ENCODE data around the gene GPATCH4. TPM values are rescaled to one million over a fixed set of nuclear protein-coding genes. Genes with fewer than 3 reads are reported as not detected.
A peak's percentile ranks its signal among the peaks of the same experiment; 100 is the strongest.
"Not testable (repeated sequence)": the region's sequence is repeated elsewhere in the genome, so short reads cannot be mapped to it uniquely, and the experiment has no call there.

The GPATCH4 gene
- total RNA-seq, 1 donor from 2014 or later = 22.4 TPM

- ATAC-seq = no peak
- Histone ChIP-seq H3K9me3 (no peaks in the 10 kb centered on the region), H3K27ac (peak overlapping the region; percentile 85), H3K36me3 (peaks cover 41% of the 10 kb centered on the region), H3K4me1 (peaks cover 12% of the 10 kb centered on the region), H3K27me3 (no peaks in the 10 kb centered on the region), H3K4me3 (peak overlapping the region; percentile 91)
- DNase-seq = no peak
- TF ChIP-seq CTCF (IDR thresholded peaks at IDR 0.05) = no peak
- intact Hi-C loops (cut with DNase I) = no loop called here
Observed at GRCh38 chr1:156592158-156592909, 8.9 kb downstream of the GPATCH4 start.

GRCh38 chr1:156591432-156592157 is 9.7 kb downstream of the GPATCH4 start, which contains the start of gene NAXE:
TSS of gene NAXE (plus strand) at chr1:156591776. CDS start at chr1:156591805, 29 bp downstream.
- Histone ChIP-seq H3K4me3 (peak within 1 kb of the TSS; percentile 91), H3K27ac (peak within 1 kb of the TSS; percentile 85), H3K27me3 (no peaks in the 10 kb centered on the region), H3K4me1 (peaks cover 12% of the 10 kb centered on the region), H3K9me3 (no peaks in the 10 kb centered on the region), H3K36me3 (peaks cover 34% of the 10 kb centered on the region)
- DNase-seq (peak; percentile 89), ATAC-seq (peak; percentile 97)
- intact Hi-C loops (cut with DNase I) = no loop called here
- TF ChIP-seq CTCF (IDR thresholded peaks at IDR 0.05) = no peak

DNA sequence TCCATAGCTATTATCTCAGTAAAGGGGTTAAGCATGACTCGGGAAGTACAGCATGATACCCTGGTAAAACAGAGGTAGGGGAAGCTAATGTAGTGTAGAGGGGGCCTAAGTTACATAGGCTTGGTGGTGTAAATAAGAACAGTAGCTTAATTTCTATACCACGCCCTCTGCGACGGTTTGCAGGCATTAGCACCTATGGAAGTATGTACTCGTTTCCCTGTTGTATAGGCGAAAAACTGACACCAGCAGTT is 10.2 kb downstream of the GPATCH4 start:
- no peaks in the 10 kb centered on the region for H3K9me3 ChIP-seq
- intact Hi-C loops (cut with DNase I) = no loop called here
- no peak for TF ChIP-seq CTCF (IDR thresholded peaks at IDR 0.05)
- ATAC-seq (no peak), DNase-seq (no peak)
- H3K4me1 ChIP-seq = peaks cover 12% of the 10 kb centered on the region
- H3K27ac ChIP-seq = peak overlapping the region; percentile 85
- H3K36me3 ChIP-seq = peaks cover 29% of the 10 kb centered on the region
- H3K27me3 ChIP-seq = no peaks in the 10 kb centered on the region
- peak overlapping the region; percentile 91 for H3K4me3 ChIP-seq

GRCh38 chr1:156590326-156591180 is 10.7 kb downstream of the GPATCH4 start:
- DNase-seq (no peak), ATAC-seq (no peak)
- Histone ChIP-seq H3K27me3 (no peaks in the 10 kb centered on the region), H3K36me3 (peaks cover 25% of the 10 kb centered on the region), H3K4me1 (peaks cover 12% of the 10 kb centered on the region), H3K4me3 (no peak overlapping the region), H3K9me3 (no peaks in the 10 kb centered on the region), H3K27ac (peak overlapping the region; percentile 85)
- intact Hi-C loops (cut with DNase I) = no loop called here
- no peak for TF ChIP-seq CTCF (IDR thresholded peaks at IDR 0.05)

DNA sequence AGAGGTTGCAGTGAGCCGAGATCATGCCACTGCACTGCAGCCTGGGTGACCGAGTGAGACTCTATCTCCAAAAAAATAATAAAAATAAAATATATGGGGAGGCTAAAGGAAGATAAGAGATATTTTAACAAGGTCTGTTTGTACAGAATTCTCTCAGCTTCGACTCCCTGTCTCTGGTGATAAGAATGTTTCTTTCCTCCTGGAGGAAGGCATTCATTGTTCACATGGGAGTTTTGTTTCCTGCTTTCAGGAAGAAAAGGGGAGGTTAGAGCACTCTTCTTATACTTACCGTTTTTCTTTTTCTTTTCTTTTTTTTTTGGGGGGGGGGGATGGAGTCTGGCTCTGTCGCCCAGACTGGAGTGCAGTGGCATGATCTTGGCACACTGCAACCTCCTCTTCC is 11.7 kb downstream of the GPATCH4 start:
- no peak for DNase-seq
- no peak for TF ChIP-seq CTCF (IDR thresholded peaks at IDR 0.05)
- intact Hi-C loops (cut with DNase I) = no loop called here
- Histone ChIP-seq H3K36me3 (peaks cover 14% of the 10 kb centered on the region), H3K9me3 (no peaks in the 10 kb centered on the region), H3K4me3 (no peak overlapping the region), H3K27me3 (no peaks in the 10 kb centered on the region), H3K27ac (no peak overlapping the region), H3K4me1 (peaks cover 12% of the 10 kb centered on the region)
- no peak for ATAC-seq

GRCh38 chr1:156587927-156588326 is 13.4 kb downstream of the GPATCH4 start:
- DNase-seq; H3K27ac ChIP-seq; H3K36me3 ChIP-seq; intact Hi-C loops (cut with DNase I); ATAC-seq; H3K27me3 ChIP-seq; H3K9me3 ChIP-seq; H3K4me3 ChIP-seq: not testable (repeated sequence)
- peaks cover 12% of the 10 kb centered on the region for H3K4me1 ChIP-seq
